HG02588 (cell line): ENCODE results near the gene CALD1.

Source experiments
- ATAC-seq: cut with Tn5 transposase; IDR thresholded peaks from one replicate; pipeline ENCODE4 v1.9.1; 2021; ENCODE audit warnings: mild to moderate bottlenecking, moderate library complexity; ENCODE audit not compliant: unreplicated experiment

The CALD1 gene

DNA sequence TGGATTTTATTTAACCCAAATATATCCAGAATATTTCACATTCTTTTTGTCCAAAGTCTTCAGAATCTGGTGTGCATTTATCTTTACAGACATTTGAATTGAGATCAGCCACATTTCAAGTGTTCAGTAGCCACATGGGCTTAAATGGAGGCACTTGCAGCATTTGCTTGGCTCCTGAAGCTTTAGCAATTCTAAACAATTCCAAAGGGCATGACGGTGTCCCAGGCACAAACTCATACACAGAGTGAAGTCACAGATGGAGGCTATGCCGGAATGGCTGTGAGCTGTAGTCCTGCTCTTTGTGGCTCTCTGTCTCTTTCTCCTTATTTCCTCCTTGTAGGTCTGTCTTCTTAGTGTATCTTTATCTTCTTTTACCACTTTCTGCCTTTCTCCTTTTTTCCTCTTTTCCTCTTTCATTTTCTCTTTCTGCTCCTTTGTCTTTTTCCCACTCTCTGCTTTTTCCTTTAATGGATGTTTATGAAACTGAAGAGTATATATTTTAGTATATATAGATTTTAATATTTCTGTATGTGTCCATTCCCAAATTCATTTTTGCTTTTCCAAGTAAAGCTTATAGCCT, 214.5 kb downstream of the CALD1 start:
- ATAC-seq = no peak

DNA sequence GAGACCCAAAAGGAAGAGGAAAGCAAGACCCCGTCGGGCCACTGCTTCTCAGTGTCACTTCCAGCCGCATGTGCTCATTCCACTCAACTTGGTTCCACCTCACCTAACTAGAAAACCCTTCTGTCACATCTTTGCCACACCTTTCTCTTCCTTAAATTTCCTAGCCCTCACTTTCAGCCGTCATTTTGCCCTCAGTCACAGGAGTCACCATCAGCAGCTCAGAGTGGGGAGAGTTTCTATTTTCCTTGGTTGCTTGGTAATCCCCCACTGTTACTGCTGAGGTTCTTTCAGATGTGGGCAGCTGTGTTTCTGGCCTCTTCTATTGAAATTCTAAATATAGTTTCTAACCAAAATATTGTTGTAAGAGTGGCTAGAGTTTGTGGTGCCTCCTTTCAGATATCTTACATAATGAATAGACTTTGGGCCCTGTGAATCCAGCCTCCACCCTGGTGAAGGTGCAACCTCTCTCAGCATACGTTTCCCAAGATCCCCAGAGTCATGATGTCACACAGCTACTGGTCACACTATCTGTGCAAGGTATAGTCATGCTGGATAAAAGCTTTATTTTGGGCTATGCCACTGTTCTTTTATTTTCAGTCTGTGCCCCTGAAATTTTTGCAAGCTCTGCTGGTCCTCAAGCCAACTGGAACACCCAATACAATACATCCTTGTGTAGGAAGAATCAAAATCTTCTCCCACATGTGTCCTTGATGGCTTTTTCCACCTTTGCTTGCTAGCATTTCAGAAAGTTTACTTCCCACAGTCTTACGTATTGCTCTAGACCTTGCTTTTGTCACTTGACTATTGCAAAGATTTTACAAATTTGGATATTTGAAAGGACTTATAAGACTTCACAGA, 216.0 kb downstream of the CALD1 start:
- peak; percentile 45 for ATAC-seq

DNA sequence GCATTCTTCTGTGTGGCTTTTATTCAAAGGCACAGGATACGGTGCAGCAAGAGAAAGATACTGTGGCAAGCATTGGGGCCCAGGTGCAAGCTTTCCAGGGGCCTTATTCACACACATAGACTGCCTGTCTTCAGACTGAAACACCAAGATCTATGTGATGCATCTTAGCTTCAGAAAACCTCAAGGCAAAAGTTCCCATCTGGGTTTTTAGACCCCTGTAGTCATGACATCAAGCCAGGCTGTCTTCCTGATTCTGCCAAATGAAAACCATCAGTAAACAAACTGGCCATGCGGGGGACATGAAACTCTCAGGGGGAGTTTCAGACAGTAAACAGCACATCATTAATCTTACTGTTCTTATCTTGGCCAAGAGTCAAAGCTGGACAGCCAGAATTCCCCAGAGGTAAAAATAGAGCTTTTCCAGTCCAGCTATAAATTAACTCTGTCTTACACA, 216.7 kb downstream of the CALD1 start:
- peak; percentile 48 for ATAC-seq

DNA sequence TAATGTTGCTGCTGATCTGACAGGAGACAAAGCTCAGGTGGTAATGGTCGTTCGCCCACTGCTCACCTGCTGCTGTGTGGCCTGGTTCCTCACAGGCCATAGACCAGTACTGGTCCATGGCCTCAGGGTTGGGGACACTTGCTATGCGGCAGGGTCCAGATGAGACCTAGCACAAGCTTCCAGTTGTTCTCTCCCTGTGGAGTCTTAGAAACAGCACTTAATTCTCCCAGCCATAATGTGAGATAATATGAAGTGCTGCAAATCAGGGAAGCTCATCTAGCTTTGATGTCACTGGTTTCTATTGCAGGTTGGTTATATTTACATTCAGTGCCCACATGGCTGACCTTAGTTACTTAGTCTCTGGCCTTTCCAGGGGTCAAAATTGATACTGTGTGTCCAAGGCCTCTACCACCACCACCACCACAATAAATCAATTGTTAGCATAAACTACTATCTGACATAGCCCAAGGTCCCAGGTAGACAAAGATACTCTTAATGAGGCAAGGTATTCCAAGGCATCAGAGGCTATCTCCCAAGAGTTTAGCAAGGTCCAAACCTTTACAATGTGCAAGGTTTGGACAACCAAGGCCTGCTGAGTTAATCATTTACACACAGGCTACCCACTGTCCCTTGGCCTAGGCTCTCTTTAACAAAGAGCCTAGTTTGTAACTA, 217.9 kb downstream of the CALD1 start:
- no peak for ATAC-seq

DNA sequence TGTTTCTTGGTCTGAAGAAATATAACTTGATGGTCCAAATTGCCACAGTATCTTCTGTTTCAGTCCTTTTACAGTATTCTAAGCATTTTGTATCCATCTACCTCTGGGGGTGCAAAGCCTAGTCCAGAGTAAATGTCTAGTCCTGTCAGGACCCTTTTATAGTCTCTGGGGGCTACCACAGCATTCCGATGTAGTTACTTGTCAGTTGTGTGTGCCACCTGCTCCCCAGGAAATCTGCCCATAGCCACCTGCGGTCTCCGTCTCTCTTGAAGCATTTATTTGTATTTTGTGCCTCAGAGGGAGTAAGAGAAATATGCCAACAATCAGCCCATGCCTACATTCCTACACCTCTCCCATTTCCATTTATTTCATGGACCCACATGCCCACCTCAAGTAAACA, 219.7 kb downstream of the CALD1 start:
- no peak for ATAC-seq

DNA sequence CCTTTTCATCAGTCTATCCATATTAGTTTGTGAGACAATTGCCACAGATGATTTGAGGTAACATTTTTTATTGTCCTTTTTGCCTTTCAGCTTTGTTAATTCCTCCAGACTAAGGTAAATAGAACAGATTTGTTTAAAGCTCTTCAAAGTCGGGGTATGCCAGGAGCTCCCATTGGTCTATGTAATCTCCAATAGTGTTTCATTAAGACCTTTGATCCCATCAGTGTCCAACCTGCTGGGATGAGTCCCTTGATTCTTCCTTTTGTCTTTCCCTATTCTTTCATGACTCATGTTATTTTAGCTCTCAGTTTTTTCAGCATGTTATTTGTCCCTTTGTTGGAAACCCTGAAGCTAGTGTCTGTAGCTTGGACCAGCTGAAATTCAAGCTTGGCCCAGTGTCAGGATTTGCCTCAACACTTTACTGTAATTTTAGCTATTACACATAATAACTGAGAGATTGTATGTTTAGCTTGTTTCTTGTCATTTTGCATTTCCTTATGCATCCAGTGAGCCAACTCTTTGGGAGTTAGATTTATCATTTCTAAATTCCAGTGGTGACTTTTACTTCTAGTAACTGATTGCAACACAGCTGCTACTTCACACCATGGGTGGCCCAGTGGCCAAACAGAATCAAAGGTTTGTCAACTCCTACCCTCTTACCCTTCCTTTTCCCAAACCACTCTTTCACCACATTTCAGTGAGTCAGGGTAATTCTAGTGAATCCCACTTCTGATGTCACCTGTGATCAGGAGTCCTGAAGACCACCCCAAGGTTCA, 222.1 kb downstream of the CALD1 start:
- no peak for ATAC-seq

DNA sequence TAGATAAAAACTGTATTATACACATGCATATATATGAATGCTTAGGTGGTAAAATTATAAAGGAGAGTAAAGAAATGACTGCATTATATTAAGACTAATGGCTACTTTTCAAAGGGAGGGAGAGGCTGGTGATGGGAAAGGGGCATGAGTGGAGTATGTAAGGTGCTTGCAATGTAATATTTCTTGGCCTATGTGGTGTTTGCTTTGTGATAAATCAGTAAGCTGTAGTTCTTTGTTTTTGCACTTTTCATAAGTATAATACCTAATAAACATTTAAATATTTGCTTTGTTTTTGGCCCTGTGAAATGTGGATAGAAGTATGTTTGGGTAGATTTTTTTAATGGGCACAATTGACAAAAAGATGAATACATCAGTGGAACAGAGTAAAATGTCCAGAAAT, 232.8 kb downstream of the CALD1 start:
- no peak for ATAC-seq
